HFF-Myc (cell line): ENCODE results near the gene ZHX3.
A peak's percentile ranks its signal among the peaks of the same experiment; 100 is the strongest.
"Not testable (repeated sequence)": the region's sequence is repeated elsewhere in the genome, so short reads cannot be mapped to it uniquely, and the experiment has no call there.

Experiments used
- DNase-seq: peaks from one replicate; pipeline ENCODE4 v3.0.0-alpha.2; 2011; ENCODE audit warnings: low read depth; ENCODE audit errors: extremely low read depth
- H3K4me3 ChIP-seq: replicated peaks from 2 replicates; pipeline ENCODE4 v1.5.1; 2011; ENCODE audit warnings: low read depth, mild to moderate bottlenecking, control low read depth, low read length
- TF ChIP-seq, protein P1 (sequence below): IDR thresholded peaks from 2 replicates; pipeline ENCODE4 v1.5.1; 2012; ENCODE audit warnings: mild to moderate bottlenecking, low read depth, low read length, control low read depth; ENCODE audit errors: missing control alignments

Gene ZHX3

DNA sequence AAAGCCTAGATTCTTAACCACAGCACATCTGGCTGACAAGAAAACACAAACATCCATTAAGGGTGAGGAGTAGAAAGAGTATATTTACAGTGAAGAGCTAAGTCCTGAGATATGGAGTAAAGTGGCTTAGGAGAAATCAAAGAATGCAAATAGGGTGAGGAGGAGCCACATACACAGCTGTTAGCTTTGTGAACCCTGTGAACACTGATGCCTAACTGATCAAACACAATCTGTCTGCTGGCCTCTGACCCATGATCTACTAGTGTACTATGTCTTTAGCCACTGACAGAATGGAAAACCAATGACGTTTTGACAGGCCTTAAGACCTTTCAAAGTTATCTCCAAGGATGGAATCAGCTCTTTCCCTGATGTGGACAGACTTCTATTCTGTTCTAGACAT lies 75.2 kb downstream of the ZHX3 start:
- TF ChIP-seq, protein P1, sequence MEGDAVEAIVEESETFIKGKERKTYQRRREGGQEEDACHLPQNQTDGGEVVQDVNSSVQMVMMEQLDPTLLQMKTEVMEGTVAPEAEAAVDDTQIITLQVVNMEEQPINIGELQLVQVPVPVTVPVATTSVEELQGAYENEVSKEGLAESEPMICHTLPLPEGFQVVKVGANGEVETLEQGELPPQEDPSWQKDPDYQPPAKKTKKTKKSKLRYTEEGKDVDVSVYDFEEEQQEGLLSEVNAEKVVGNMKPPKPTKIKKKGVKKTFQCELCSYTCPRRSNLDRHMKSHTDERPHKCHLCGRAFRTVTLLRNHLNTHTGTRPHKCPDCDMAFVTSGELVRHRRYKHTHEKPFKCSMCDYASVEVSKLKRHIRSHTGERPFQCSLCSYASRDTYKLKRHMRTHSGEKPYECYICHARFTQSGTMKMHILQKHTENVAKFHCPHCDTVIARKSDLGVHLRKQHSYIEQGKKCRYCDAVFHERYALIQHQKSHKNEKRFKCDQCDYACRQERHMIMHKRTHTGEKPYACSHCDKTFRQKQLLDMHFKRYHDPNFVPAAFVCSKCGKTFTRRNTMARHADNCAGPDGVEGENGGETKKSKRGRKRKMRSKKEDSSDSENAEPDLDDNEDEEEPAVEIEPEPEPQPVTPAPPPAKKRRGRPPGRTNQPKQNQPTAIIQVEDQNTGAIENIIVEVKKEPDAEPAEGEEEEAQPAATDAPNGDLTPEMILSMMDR: no peak
- DNase-seq: no peak
- no peak overlapping the region for H3K4me3 ChIP-seq

DNA sequence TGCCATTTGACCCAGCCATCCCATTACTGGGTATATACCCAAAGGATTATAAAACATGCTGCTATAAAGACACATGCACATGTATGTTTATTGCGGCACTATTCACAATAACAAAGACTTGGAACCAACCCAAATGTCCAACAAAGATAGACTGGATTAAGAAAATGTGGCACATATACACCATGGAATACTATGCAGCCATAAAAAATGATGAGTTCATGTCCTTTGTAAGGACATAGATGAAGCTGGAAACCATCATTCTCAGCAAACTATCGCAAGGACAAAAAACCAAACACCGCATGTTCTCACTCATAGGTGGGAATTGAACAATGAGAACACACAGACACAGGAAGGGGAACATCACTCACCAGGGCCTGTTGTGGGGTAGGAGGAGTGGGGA lies 80.3 kb downstream of the ZHX3 start:
- H3K4me3 ChIP-seq: not testable (repeated sequence)

DNA sequence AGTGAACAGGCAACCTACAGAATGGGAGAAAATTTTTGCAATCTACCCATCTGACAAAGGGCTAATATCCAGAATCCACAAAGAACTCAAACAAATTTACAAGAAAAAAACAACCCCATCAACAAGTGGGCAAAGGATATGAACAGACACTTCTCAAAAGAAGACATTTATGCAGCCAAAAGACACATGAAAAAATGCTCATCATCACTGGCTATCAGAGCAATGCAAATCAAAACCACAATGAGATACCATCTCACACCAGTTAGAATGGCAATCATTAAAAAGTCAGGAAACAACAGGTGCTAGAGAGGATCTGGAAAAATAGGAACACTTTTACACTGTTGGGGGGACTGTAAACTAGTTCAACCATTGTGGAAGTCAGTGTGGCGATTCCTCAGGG lies 80.7 kb downstream of the ZHX3 start:
- not testable (repeated sequence) for DNase-seq, H3K4me3 ChIP-seq

More for the DNA sequence above, 80.3 kb downstream of the ZHX3 start:
- not testable (repeated sequence) for DNase-seq

DNA sequence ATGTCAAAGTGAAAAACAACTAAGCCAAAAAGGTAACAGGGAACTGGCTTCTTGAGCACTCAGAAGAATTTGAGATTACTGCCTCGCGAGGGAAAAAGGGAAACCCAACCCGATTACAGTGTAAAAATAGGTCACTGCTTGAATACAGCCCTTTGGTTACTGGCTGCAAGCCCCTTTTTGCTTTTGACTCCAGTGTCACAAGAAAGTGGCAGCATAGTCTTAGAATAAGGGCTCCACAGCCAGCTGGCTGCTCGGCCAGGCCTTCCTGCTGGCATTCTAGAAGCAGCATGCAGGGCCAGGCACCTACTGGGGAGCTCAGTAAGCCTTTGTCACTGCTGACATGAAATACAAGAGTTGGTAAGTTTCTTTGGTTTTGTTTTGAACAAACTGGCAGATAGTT lies 83.0 kb downstream of the ZHX3 start:
- DNase-seq: no peak
- H3K4me3 ChIP-seq: no peak overlapping the region
- TF ChIP-seq, protein P1: no peak

DNA sequence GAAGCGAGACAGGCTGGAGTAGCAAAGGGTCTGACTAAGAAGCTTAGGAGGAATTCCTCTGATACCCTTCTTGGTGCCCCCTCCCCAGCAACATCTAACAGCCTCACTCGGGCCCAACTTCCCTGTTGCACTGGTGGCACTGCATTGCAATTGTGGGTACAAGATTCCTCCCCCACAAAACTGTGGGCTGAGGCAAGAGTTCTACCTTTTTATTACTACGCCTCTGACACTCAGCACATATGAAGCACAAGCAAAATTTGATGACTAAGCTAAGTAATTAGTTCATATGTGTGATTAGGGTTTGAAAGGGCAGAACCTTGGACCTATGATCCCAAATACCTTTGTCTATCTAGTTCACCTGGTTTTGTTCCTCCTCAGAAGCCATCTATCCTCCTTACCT lies 83.5 kb downstream of the ZHX3 start:
- no peak for DNase-seq
- TF ChIP-seq, protein P1: no peak
- no peak overlapping the region for H3K4me3 ChIP-seq

DNA sequence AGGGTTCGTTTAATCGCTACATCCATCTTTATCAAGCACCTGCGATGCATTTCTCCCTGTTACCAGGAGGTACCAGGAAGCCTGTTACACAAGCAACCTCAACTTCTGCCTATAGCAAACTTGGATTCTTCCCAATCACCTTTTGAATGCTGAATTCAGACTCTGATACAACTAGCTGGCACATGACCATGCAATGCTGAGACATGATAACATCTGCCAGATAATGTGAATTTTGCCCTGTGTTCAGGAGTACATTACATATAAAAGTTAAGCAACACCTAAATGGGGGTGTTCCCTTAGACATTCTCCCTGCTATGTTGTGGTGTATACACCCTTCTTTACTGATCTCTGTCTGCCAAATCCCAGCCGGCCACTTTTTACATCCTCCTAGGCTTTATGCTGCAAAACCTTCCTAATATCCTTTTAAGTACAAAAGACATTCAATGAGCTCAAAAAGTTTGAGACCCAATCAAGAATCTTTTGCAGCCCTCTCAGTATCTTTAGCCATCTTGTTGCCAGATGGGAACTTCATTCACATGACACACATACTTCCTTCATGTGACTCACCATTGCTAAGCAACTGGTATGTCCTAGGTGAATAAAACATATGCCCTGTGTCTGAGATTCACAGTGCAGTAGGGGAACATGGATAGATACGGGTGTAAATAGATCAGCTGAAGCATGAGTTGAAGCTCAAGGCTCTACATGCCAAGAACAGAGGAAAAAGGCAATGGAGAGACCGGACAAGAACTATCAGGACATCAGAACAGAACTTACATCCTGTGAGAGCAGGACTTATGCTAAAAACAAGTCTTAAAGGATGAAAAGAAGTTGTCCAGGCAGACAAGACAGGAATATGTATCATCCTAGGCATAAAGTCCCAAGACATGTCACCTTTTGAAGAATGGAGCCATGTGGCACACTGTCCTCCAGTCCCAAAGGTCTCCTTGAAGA lies 84.3 kb downstream of the ZHX3 start:
- DNase-seq: peak; percentile 96
- TF ChIP-seq, protein P1: no peak
- H3K4me3 ChIP-seq: no peak overlapping the region; the same call in 1 of the 2 replicates

DNA sequence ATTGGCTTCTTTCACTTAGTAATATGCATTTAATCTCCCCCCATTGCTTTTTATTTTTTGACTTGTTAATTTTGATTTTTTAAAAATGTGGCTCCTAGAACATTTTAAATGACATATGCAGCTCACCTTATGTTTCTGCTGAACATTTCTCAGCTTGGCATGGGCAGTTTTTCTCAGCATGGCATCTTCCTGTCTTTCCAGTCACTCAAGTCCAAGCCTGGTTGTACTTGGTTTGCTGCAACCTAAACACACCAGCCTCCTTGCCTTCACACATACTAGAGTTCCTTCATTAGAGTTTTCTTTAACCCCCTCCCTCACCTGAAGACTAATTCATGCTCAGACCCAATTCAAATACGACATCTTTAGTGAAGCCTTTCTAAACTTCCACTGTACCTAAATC lies 86.4 kb downstream of the ZHX3 start:
- DNase-seq: no peak
- no peak overlapping the region for H3K4me3 ChIP-seq
- TF ChIP-seq, protein P1: no peak

DNA sequence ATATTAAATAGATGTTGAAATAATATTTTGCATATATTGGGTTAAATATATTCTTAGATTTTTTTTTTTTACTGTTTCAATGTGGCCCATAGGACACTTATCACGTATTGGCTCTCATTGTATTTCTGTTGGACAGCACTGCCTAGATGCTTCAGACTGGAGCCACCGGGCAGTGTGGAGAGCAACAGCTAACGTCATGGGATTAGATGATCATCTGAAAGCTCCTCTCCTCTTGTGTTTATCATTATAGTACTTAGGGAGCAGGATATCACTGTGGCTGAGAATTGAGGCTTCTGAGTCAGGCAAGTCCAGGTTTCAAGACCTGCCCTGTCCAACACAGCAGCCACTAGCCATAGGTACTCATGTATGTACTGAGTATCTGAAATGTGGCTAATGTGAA lies 87.4 kb downstream of the ZHX3 start:
- H3K4me3 ChIP-seq: no peak overlapping the region
- TF ChIP-seq, protein P1: no peak
- DNase-seq: no peak
